Measurements from ENCODE around the gene ATP10D.

- no peak for TF ChIP-seq POLR2A (IDR thresholded peaks at IDR 0.05)
- TF ChIP-seq CTCF (IDR thresholded peaks at IDR 0.05) = no peak
These were observed 13.8 kb downstream of the ATP10D start for GRCh38 chr4:47498899-47499298.
